GM19240 (cell line): ENCODE results near the gene EFEMP2.

Source experiments
- DNase-seq: peaks from one replicate; pipeline ENCODE4 v3.0.0; 2011; ENCODE audit warnings: low spot score; ENCODE audit not compliant: insufficient read length

Gene EFEMP2

DNA sequence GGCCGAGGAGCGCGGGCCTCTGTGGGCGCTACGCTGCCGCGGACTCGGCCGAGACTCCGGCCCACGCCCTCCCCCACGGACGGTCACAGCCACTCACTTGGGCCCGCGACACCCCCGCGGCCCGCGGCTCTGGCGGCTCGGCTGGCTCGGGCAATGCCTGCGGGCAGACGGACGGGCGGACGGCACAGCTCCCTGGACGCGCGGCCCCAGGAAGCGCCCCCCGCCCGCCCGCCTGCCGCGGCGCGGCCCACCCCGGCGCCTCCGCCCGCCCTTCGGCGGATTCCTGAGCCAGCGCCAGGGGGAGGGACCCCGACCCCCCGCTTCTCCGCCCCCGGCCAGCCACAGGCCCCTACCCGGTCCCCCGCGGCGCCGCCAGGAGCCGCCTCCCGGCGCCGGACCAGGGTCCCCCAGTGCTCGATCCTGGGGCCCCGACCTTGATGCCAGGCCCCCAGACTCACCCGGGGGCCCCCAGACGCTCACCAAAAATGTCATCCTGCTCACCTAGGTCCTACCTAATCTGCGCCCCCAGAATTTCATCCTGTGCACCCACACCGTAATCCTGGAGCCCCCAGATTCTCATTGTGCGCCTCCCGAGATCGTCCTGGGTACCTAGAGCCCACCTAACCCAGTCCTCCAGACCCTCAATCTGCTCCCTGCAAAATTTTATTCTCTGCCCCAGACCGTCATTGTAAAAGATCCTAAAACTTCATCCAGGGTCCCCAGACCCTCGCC is at the start of gene EFEMP2:
Gene EFEMP2 (minus strand): TSS at position 215 of the 732 bp plus-strand sequence. CDS start 446 bp downstream, outside the sequence.
- no peak for DNase-seq

GRCh38 chr11:65921876-65922275 is 49.3 kb upstream of the EFEMP2 start:
- no peak for DNase-seq

DNA sequence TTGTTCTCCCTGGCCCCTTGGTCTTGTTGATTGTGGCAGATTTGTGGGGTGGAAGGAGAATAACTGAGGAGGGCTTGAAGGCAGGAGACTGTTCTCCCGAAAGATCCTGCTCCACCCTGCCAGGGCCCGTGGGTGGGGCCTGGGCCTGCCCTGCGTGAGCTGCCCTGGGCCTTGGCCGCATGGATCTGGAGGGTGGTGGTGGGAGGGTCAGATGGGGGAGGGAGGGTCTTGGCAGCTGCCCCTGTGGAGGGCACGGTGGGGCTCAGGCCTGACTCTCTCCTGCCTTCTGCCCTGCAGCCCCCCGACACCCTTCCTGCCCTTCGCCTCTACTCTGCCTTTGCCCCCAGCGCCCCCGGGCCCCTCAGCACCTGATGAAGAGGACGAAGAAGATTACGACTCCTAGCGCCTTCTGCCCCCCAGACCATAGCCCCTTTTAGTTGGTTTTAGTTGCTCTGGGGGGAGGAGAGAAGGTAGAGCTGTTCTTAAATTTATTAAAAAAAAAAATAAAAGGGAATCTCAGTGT is 48.5 kb upstream of the EFEMP2 start:
- DNase-seq: no peak

DNA sequence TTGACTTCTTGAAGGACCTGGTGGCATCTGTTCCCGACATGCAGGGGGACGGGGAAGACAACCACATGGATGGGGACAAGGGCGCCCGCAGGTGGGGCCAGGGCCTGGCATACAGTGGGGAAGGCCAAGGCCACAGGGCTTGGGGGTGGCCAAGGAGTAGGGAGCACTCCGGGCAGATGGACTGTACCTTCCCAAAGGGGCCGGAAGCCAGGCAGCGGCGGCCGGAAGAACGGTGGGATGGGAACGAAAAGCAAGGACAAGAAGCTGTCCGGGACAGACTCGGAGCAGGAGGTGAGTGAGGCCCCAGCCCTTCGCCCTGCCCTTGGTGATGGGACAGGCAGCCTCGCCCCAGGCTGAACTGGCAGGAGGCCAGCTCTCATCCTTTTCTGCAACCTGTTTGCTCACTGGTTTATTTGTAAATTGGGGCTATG is 47.8 kb upstream of the EFEMP2 start:
- no peak for DNase-seq

- DNase-seq: no peak
Observed at GRCh38 chr11:65919573-65920371, 47.2 kb upstream of the EFEMP2 start.

- peak; percentile 83 for DNase-seq
Observed at GRCh38 chr11:65919141-65919572, 46.6 kb upstream of the EFEMP2 start, which contains the start of gene DRAP1. Gene DRAP1 (plus strand): TSS chr11:65919426. CDS start chr11:65919502, 76 bp downstream.

- DNase-seq: no peak
Observed at GRCh38 chr11:65918211-65919140, 45.9 kb upstream of the EFEMP2 start, which contains the start of gene C11orf68. Gene C11orf68 (minus strand): TSS chr11:65919062. CDS start chr11:65919031, 31 bp downstream.

DNA sequence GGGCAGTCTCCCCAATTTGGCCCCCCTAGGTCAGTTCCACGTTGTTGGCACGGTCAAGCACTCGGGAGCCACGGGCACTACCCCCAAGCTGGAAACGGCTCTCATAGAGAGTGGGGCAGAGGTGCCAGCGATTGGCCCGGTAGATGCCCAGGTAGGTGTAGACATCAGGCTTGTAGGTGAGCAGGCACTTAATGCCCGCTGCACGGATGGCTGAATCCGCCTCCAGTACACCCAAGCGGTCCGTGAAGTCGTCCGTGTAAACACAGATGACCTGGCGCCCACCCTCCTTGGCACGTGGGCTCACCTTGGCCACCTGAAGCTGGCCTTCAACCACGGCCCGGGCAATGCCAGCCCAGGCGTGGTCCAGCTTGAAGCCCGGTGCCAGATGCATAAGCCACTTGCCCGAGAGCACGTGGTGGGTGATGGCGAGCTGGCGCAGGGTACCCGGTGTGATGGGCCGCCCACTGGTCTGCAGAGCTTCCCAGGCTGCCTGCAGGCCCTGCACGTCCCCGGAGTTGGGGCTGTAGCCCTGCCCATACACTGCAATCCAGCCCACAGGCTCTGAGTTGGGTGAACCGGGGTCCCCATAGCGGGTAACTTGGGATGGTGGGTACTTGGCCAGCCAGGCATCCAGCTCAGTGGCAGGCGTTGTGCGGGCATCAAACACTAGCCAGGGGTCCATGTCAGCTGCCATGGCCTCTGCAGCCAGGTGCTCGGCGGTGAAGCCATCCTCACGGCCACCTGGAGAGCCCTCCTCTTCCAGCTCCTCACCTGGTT is 45.0 kb upstream of the EFEMP2 start:
- DNase-seq: no peak

DNA sequence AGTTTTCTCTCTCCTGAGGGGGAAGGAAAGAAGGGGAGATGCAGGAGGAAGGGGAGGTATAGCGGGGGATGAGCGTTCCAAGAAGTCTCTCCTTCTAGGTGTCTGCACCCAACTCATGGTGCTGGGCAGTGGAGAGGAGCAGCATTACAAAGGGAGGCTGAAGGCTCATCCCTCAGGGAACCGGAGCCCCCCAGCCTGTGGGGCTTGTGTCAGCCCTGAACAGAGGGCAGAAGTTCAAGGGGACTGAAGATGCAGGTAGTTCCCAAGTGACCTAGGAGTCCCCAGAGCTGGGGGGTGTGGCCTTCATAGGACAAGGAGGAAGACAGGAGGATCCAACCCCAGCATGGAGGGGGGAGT is 44.5 kb upstream of the EFEMP2 start:
- no peak for DNase-seq

DNA sequence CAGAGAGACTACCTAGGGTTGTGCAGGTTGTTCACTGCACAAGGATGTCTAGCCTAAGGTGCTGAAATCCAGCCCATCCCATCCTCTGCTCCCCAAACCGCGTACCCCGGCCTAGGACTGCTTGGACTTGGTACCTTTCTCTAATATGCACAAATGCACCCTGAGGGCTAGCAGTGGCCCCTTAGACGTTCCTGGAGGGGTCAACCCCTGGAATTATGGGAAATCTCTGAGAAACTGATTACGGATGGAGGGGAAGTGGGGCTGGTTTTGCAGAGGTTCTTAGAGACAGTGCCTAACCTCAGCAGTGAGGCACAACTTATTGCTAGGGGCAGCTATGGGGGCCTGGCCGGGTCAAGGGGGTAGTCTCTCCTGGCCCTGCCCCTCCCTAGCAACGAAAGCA is 43.8 kb upstream of the EFEMP2 start:
- DNase-seq: no peak

GRCh38 chr11:65915821-65916251 is 43.2 kb upstream of the EFEMP2 start:
- DNase-seq: no peak

DNA sequence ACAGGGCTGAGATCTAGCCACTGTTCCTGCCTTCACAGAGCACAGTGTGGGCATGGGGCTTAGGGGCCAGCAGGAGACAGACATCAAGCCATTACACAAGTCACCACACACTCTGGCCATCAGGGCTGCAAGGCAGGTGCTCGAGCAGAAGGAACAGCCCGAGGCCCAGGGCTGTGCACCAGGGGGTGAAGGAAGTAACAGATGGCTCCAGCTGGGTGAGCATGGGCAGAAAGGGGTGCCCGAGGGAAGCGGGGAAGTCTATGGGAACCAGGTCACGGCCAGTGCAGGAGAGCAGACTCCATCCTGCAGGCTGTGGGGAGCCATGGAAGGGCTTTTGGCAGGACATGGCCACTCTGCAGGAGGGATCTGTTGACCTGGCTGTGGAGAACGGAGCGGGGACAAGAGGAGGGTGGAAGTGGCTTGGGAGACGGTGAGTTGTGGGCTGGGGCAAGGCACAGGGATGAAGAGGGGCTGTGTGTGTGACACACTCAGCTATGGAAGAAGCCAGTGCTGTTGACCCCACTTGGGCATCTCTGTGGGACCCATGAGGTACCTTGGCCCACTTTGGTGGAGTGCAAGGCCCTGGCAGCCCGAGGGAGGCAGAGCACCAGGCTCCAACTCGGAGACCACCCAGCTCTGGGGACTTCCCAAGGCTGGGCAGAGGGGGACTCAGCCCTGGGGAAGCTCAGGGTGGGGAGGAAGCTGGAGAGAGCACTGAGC is 42.7 kb upstream of the EFEMP2 start:
- no peak for DNase-seq

- no peak for DNase-seq
Observed at GRCh38 chr11:65912845-65913244, 40.2 kb upstream of the EFEMP2 start.

DNA sequence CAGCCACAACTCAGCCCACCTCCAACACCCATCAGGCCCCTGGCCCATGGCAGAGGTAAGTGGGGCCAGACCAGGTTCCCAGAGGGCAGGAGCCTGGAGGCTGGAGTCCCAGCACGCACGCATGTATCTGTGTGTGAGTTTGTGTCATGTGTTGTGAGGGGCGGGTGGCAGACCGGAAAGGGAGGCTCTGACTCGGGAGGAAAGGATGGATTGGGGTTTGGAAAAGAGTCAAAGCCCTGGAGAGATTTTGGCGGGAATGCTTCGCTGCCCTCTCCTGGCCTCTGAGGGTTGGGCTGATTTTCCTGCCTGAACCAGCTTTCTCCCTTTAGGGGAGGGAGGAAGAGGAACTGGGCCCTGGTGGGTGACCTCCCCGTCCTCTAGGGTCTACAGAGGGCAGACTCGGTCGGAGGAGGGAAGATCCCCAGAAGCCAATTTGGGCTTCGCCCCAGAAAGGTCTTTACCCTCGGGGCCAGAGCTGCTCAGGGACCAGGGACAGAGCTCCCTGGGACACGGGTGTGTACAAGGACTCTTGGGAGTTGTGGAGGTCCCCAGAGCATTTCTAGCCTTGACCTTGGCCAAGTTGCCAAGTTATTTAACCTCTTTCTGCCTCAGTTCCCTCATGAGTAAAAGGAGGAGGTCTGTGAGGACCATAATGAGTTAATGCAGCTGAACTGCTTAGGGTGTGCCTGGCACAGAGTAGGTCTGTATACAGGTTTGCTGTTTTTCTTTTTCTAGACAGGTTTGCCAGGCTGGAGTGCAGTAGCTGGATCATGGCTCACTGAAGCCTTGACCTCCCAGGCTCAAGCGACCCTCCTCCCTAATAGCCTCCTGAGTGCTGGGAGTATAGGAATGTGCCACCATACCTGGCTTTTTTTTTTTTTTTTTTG is 39.3 kb upstream of the EFEMP2 start:
- DNase-seq: no peak

GRCh38 chr11:65907878-65908277 is 35.3 kb upstream of the EFEMP2 start:
- no peak for DNase-seq

DNA sequence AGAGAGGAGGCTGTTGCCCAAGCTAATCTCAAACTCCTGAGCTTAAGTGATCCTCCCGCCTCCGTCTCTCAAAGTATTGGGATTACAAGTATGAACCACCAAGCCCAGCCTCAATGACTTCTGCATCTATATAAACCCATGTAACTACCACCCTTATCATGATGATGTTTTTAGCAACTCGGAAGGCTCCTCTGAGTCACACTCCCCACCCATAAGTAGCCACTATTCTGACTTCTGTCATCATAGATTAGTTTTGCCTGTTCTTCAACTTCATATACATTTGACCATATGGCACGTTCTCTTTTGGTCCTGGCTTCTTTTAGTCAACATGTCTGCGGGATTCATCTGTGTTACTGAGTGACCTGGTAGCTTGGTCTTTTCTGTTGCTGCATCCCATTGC is 34.0 kb upstream of the EFEMP2 start:
- no peak for DNase-seq

- no peak for DNase-seq
Observed at GRCh38 chr11:65903715-65904114, 31.1 kb upstream of the EFEMP2 start.

GRCh38 chr11:65903068-65903481 is 30.5 kb upstream of the EFEMP2 start:
- DNase-seq: no peak

DNA sequence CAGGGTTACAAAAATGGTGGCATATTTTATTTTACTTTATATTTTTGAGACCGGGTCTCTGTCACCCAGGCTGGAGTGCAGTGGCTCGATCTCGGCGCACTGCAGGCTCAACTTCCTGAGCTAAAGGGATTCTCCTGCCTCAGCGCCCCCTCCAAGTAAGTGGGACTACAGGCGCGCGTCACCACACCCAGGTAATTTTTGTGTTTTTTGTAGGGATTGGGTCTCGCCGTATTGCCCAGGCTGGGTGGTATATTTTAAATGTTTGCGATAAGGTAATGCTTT is 28.2 kb upstream of the EFEMP2 start:
- no peak for DNase-seq
